GM18858 (cell line): Measurements from ENCODE around the gene DCAF12L1.

Experiments
- ATAC-seq: cut with Tn5 transposase; IDR thresholded peaks from one replicate; pipeline ENCODE4 v1.9.1; 2021; ENCODE audit not compliant: unreplicated experiment

DCAF12L1 gene

DNA sequence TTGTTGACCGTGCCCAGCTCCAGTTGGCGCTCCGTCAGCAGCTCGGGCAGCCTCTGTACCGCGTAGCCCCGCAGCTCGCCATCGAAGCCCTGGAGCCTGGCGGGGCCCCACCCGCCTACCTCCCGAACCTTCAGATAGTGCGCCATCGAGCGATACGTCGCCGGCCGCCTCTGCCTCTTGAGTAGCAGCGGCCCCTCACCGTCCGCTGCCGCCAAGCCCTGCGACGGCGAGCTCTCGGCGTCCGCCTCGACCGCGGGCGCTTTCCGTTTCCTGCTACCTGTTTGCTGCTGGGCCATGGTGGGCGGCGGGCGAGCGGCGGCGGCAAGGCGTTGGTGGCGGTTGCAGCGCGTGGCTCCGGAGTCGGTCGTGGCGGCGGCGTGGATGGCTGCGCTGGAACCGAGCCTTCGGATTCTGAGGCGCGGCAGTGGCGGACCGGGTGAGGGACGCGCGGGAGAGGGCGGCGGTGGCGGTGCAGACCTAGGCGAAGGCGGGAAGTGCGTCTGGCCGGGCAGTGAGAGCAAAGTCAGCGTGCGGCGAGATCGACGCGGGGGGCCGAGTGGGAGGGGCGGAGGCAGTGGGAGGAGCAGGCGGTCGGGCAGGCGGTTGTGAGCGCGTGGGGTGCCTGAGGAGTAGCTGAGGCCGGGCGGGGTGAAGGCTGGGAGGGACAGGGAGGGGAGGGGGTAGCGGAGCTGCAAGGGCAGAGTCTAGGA, at the start of gene DCAF12L1:
DCAF12L1 (minus strand) TSS at position 502 of the 710 bp plus-strand sequence; CDS start at position 296, 206 bp downstream.
- no peak for ATAC-seq

DNA sequence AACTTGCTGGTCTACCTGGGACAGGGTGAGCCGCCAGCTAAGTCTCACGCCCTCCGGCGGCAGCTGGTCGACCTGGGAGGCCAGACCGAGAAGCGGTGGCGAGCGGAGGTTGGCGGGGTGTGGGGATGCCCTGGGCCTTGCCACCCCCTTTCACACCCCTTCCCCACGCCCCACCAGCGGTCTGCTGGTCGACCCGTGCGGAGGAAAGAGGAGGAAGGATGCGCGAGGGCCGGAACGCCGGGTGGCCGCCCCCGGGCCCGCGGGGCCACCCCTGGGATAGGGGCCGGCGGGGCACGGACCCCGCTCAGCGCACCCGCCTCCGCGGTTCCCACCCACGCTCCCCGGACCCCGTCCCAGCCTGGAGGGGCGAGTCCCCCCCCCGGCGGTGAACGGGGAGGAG, 28.3 kb upstream of the DCAF12L1 start:
- no peak for ATAC-seq

DNA sequence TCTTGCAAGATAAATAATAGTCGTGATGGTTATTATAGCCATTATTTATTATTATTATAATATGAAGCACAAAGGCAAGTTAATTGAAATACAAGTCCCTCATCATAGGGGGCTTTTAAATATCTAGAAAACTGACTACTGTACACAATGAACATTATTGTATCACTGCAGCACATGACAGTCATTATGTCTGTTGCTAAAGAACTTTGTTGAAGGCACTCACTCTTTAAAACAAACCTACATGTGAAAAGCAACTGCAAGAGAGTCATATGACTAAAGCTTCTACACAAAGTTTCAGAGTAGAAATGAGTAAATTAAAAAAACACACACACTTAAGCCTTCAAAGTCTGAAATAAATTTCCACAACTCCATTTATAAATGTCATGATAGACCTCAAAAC, 23.3 kb upstream of the DCAF12L1 start:
- no peak for ATAC-seq

DNA sequence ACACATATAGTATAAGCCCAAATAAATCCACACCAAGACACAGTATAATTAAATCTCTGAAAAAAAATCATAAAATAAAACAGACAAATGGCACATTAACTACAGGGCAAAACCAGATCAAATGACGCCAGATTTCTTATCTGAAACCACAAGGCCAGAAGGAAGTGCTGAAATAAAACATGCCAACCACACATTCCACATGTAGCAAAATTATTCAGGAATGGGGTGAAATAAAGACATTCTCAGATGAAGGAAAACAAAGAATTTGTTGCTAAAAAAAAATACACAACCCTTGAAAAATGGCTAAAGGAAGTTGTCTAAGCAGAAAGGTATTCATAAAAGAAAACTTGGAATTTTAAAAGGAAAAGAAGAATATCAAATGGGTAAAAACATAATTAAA, 4.5 kb upstream of the DCAF12L1 start:
- ATAC-seq, result no peak

DNA sequence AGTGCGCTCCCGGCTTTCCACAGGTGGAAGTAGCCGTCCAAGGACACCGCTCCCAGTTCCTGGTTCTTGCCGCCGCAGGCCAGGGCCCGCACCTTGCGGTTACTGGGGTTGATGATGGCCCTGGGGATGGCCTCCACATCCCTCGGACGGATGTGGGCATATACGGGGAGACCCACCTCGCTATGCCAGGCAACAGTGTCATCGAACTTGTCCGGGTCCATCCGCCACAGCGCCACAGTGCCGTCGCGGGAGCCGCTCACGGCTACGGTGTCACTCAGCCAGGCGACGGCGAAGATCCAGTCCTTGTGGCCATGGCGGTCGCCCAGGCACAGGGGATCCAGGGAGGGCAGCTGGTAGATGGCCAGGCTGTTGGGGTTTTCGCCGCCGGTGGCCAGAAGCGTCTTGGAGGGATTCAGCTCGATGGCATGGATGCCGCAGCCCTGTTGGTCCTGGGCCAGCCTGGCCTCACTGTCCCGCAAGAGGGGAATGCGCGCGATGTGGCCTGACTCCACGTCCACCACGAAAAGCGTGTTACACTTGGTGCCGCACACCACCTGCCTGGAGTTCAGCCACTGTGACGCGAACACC, 795 bp downstream of the DCAF12L1 start:
- no peak for ATAC-seq

DNA sequence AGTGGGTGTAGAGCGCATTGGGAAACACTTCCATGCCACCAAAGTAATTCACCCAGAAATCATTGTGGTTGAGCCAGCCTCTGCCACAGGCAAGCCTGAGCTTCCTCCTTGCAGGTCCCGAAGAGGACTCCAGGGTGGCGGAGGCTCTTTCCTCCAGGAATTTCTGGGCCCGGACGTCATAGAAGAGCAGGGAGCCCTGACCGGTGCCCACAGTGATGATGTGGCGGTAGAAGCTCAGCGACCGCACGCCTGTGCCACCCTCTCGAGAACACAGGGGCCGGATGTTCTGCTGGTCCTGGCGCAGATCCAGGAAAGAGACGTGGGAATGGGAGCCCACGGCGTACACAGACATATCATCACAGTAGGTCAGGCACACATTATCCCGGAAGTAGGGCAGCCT, 1.3 kb downstream of the DCAF12L1 start:
- ATAC-seq, result no peak

DNA sequence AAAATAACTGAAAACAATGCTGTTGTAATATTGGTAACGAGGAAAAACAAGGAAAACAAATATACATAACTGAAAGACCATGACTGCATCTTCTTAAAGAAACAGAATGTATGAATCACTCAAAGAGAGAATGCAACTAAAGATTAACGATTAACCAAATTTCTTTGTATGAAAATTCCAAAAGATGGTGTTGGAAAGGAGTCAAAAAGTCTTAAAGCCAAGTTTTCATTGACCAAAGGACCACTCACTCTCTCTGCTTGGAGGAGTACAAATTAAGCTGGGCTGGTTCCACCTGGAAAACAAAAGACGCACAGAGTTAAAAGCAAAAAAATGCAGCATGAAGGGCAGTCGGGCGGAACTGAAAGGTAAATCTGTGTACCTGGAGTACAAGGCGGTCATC, 1.8 kb downstream of the DCAF12L1 start:
- ATAC-seq, result no peak

DNA sequence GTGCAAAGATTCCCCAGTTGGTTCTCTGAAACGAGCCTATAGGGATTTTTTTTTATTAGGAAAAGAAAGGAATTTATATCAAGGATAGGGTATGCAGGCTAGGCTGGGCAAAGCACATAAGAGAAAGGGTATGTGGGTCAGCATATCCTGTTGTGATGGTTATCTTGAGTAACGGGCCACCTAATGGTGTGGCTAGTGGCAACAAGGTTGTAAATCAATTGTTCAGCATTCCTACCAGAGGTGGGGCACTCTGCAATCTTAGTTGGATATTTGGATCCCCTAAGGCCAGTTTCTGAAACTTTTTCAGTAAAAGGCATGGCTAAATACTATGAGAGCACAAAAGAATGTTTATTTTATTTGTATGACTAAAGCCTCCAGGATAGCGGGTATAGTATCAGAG, 42.7 kb downstream of the DCAF12L1 start:
- no peak for ATAC-seq
